ENCODE measurements around the gene ARR3. TPM values are rescaled to one million over a fixed set of nuclear protein-coding genes. Genes with fewer than 3 reads are reported as not detected.

Gene ARR3
- total RNA-seq, 1 experiment from 2014 or later: not detected

DNA sequence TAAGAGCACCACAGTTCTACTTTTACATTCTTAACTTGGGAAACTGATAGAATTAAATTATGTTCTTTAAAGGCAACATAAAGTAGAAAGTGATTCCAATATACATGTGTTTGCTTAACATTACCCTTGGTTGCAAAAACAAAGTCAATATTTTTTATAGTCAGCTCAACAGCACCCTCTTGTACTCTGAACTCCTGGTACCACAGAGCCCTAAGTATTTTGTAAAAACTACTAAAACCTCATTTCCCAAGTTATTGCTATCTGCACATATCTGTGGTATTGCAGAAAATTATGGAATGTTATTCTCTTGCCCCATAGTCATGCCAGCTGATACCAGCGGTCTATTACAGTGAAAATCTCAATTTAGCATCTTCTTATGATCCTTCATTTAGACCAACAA lies 24.7 kb downstream of the ARR3 start (continued):
- TF ChIP-seq, protein P1, sequence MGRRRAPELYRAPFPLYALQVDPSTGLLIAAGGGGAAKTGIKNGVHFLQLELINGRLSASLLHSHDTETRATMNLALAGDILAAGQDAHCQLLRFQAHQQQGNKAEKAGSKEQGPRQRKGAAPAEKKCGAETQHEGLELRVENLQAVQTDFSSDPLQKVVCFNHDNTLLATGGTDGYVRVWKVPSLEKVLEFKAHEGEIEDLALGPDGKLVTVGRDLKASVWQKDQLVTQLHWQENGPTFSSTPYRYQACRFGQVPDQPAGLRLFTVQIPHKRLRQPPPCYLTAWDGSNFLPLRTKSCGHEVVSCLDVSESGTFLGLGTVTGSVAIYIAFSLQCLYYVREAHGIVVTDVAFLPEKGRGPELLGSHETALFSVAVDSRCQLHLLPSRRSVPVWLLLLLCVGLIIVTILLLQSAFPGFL (CRISPR knock-in tag; IDR thresholded peaks at IDR 0.05; ENCODE audit: borderline replicate concordance): no peak
- no peak for TF ChIP-seq FOXJ3 (CRISPR knock-in tag; IDR thresholded peaks at IDR 0.05; ENCODE audit: borderline replicate concordance)

DNA sequence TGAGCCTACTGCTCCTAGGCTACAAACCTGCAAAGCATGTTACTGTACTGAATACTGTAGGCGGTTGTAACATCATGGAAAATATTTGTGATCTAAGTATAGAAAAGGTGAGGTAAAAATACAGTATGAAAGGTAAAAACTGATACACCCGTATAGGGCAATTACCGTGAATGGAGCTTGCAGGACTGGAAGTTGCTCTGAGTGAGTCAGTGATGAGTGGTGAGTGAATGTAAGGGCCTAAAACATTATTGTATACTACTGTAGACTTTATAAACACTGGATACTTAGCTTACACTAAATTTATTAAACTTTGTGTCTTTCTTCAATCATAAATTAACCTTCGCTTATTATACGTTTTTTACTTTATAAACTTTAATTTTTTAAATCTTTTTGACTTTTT lies 25.5 kb downstream of the ARR3 start:
- Mint-ChIP-seq H3K4me3 (no peak overlapping the region), H3K36me3 (peaks cover 13% of the 10 kb centered on the region), H3K9me3 (no peaks in the 10 kb centered on the region), H3K27me3 (ENCODE audit: low read depth) (no peaks in the 10 kb centered on the region), H3K4me1 (peaks cover 12% of the 10 kb centered on the region), H3K27ac (no peak overlapping the region)
- TF ChIP-seq, protein P2, sequence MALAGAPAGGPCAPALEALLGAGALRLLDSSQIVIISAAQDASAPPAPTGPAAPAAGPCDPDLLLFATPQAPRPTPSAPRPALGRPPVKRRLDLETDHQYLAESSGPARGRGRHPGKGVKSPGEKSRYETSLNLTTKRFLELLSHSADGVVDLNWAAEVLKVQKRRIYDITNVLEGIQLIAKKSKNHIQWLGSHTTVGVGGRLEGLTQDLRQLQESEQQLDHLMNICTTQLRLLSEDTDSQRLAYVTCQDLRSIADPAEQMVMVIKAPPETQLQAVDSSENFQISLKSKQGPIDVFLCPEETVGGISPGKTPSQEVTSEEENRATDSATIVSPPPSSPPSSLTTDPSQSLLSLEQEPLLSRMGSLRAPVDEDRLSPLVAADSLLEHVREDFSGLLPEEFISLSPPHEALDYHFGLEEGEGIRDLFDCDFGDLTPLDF (CRISPR knock-in tag; IDR thresholded peaks at IDR 0.05): no peak
- TF ChIP-seq ZNF121 (CRISPR knock-in tag; IDR thresholded peaks at IDR 0.05): no peak
- no peak for TF ChIP-seq ELF4 (CRISPR knock-in tag; IDR thresholded peaks at IDR 0.05; ENCODE audit: low read depth)
- TF ChIP-seq CREM (CRISPR knock-in tag; IDR thresholded peaks at IDR 0.05): no peak
- TF ChIP-seq ZNF396 (CRISPR knock-in tag; IDR thresholded peaks at IDR 0.05; ENCODE audit: borderline replicate concordance): no peak
- no peak for TF ChIP-seq CBFB (CRISPR knock-in tag; IDR thresholded peaks at IDR 0.05; ENCODE audit: low read depth)
- TF ChIP-seq, protein P3, sequence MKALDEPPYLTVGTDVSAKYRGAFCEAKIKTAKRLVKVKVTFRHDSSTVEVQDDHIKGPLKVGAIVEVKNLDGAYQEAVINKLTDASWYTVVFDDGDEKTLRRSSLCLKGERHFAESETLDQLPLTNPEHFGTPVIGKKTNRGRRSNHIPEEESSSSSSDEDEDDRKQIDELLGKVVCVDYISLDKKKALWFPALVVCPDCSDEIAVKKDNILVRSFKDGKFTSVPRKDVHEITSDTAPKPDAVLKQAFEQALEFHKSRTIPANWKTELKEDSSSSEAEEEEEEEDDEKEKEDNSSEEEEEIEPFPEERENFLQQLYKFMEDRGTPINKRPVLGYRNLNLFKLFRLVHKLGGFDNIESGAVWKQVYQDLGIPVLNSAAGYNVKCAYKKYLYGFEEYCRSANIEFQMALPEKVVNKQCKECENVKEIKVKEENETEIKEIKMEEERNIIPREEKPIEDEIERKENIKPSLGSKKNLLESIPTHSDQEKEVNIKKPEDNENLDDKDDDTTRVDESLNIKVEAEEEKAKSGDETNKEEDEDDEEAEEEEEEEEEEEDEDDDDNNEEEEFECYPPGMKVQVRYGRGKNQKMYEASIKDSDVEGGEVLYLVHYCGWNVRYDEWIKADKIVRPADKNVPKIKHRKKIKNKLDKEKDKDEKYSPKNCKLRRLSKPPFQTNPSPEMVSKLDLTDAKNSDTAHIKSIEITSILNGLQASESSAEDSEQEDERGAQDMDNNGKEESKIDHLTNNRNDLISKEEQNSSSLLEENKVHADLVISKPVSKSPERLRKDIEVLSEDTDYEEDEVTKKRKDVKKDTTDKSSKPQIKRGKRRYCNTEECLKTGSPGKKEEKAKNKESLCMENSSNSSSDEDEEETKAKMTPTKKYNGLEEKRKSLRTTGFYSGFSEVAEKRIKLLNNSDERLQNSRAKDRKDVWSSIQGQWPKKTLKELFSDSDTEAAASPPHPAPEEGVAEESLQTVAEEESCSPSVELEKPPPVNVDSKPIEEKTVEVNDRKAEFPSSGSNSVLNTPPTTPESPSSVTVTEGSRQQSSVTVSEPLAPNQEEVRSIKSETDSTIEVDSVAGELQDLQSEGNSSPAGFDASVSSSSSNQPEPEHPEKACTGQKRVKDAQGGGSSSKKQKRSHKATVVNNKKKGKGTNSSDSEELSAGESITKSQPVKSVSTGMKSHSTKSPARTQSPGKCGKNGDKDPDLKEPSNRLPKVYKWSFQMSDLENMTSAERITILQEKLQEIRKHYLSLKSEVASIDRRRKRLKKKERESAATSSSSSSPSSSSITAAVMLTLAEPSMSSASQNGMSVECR (CRISPR knock-in tag; IDR thresholded peaks at IDR 0.05; ENCODE audit: borderline replicate concordance): no peak
- no peak for TF ChIP-seq FOXK1 (CRISPR knock-in tag; IDR thresholded peaks at IDR 0.05)
- TF ChIP-seq EMX1 (CRISPR knock-in tag; IDR thresholded peaks at IDR 0.05): no peak
- TF ChIP-seq MYBL2 (CRISPR knock-in tag; IDR thresholded peaks at IDR 0.05): no peak
- TF ChIP-seq, protein P4, sequence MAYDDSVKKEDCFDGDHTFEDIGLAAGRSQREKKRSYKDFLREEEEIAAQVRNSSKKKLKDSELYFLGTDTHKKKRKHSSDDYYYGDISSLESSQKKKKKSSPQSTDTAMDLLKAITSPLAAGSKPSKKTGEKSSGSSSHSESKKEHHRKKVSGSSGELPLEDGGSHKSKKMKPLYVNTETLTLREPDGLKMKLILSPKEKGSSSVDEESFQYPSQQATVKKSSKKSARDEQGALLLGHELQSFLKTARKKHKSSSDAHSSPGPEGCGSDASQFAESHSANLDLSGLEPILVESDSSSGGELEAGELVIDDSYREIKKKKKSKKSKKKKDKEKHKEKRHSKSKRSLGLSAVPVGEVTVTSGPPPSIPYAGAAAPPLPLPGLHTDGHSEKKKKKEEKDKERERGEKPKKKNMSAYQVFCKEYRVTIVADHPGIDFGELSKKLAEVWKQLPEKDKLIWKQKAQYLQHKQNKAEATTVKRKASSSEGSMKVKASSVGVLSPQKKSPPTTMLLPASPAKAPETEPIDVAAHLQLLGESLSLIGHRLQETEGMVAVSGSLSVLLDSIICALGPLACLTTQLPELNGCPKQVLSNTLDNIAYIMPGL (CRISPR knock-in tag; IDR thresholded peaks at IDR 0.05): no peak
- TF ChIP-seq, protein P5, sequence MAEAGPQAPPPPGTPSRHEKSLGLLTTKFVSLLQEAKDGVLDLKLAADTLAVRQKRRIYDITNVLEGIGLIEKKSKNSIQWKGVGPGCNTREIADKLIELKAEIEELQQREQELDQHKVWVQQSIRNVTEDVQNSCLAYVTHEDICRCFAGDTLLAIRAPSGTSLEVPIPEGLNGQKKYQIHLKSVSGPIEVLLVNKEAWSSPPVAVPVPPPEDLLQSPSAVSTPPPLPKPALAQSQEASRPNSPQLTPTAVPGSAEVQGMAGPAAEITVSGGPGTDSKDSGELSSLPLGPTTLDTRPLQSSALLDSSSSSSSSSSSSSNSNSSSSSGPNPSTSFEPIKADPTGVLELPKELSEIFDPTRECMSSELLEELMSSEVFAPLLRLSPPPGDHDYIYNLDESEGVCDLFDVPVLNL (CRISPR knock-in tag; IDR thresholded peaks at IDR 0.05; ENCODE audit: borderline replicate concordance, low read depth): no peak
- no peak for TF ChIP-seq ESRRA (CRISPR knock-in tag; IDR thresholded peaks at IDR 0.05; ENCODE audit: borderline replicate concordance)
- no peak for TF ChIP-seq ZNF423 (CRISPR knock-in tag; IDR thresholded peaks at IDR 0.05)
- TF ChIP-seq CREB1 (CRISPR knock-in tag; IDR thresholded peaks at IDR 0.05): no peak
- no peak for TF ChIP-seq NFATC4 (CRISPR knock-in tag; IDR thresholded peaks at IDR 0.05)
- TF ChIP-seq, protein P6, sequence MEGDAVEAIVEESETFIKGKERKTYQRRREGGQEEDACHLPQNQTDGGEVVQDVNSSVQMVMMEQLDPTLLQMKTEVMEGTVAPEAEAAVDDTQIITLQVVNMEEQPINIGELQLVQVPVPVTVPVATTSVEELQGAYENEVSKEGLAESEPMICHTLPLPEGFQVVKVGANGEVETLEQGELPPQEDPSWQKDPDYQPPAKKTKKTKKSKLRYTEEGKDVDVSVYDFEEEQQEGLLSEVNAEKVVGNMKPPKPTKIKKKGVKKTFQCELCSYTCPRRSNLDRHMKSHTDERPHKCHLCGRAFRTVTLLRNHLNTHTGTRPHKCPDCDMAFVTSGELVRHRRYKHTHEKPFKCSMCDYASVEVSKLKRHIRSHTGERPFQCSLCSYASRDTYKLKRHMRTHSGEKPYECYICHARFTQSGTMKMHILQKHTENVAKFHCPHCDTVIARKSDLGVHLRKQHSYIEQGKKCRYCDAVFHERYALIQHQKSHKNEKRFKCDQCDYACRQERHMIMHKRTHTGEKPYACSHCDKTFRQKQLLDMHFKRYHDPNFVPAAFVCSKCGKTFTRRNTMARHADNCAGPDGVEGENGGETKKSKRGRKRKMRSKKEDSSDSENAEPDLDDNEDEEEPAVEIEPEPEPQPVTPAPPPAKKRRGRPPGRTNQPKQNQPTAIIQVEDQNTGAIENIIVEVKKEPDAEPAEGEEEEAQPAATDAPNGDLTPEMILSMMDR (IDR thresholded peaks at IDR 0.05): no peak
- no peak for TF ChIP-seq SMAD3 (CRISPR knock-in tag; IDR thresholded peaks at IDR 0.05; ENCODE audit: borderline replicate concordance)
- TF ChIP-seq, protein P7, sequence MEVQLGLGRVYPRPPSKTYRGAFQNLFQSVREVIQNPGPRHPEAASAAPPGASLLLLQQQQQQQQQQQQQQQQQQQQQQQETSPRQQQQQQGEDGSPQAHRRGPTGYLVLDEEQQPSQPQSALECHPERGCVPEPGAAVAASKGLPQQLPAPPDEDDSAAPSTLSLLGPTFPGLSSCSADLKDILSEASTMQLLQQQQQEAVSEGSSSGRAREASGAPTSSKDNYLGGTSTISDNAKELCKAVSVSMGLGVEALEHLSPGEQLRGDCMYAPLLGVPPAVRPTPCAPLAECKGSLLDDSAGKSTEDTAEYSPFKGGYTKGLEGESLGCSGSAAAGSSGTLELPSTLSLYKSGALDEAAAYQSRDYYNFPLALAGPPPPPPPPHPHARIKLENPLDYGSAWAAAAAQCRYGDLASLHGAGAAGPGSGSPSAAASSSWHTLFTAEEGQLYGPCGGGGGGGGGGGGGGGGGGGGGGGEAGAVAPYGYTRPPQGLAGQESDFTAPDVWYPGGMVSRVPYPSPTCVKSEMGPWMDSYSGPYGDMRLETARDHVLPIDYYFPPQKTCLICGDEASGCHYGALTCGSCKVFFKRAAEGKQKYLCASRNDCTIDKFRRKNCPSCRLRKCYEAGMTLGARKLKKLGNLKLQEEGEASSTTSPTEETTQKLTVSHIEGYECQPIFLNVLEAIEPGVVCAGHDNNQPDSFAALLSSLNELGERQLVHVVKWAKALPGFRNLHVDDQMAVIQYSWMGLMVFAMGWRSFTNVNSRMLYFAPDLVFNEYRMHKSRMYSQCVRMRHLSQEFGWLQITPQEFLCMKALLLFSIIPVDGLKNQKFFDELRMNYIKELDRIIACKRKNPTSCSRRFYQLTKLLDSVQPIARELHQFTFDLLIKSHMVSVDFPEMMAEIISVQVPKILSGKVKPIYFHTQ (CRISPR knock-in tag; IDR thresholded peaks at IDR 0.05): no peak
- TF ChIP-seq GTF2I (CRISPR knock-in tag; conservative IDR thresholded peaks at IDR 0.05): no peak
- ATAC-seq: no peak
- DNase-seq (ENCODE audit: low spot score): no peak
- ChIA-PET POLR2A (no interaction called here), CTCF (no interaction called here)

Data from WTC11 (cell line).